Kidney (tissue), 14 donors: ENCODE measurements around the gene SLC28A1. TPM values are rescaled to one million over a fixed set of nuclear protein-coding genes. Genes with fewer than 3 reads are reported as not detected.

ENCODE experiments used
- DNase-seq, 5 donors: peaks; one replicate each; pipeline ENCODE4 v3.0.0-alpha.2; 2013 to 2020
- FAIRE-seq: peaks from 2 replicates; lab custom pipeline; 2012; peaks lifted over from hg19 to GRCh38; lab: Jason Lieb, UNC
- H3K27ac ChIP-seq, 2 donors: one replicate each; pipeline ENCODE4 v1.7.0; 2013; ENCODE audit warnings: low read depth in 2 of 2, low read length in 2 of 2, inconsistent platforms in 1 of 2
- H3K27me3 ChIP-seq: one replicate; pipeline ENCODE4 v1.7.1; 2013; ENCODE audit warnings: low read length, inconsistent platforms; ENCODE audit not compliant: control insufficient read depth, insufficient read depth
- H3K36me3 ChIP-seq, 3 donors: one replicate each; pipeline versions ENCODE4 v1.7.0 to v1.7.1; 2013; ENCODE audit warnings: low read length in 3 of 3, control low read depth in 1 of 3, inconsistent platforms in 1 of 3; ENCODE audit not compliant: insufficient read depth in 3 of 3, control insufficient read depth in 2 of 3
- H3K4me1 ChIP-seq, 3 donors: one replicate each; pipeline versions ENCODE4 v1.7.0 to v1.7.1; 2013; ENCODE audit warnings: low read length in 3 of 3, inconsistent platforms in 1 of 3, low read depth in 1 of 3; ENCODE audit not compliant: control insufficient read depth in 2 of 3, insufficient read depth in 2 of 3
- H3K4me3 ChIP-seq, 3 donors: one replicate each; pipeline versions ENCODE4 v1.7.0 to v1.8.1; 2013; ENCODE audit warnings: low read length in 3 of 3, control low read depth in 1 of 3, inconsistent platforms in 1 of 3
- H3K9ac ChIP-seq, 3 donors: one replicate each; pipeline versions ENCODE4 v1.7.0 to v1.7.1; 2013; ENCODE audit warnings: low read length in 3 of 3, control low read depth in 1 of 3, inconsistent platforms in 1 of 3
- H3K9me3 ChIP-seq, 3 donors: one replicate each; pipeline versions ENCODE4 v1.7.0 to v1.7.1; 2013; ENCODE audit warnings: low read length in 3 of 3, control low read depth in 1 of 3, inconsistent platforms in 1 of 3; ENCODE audit not compliant: control insufficient read depth in 2 of 3, insufficient read depth in 1 of 3
- intact Hi-C: fragments of 100-400 bp; cut with DNase I; formaldehyde crosslinking; loops from one replicate; pipeline ENCODE4 v1.11.1; 2022
- polyA plus RNA-seq: library from polyadenylated mRNA; stranded (reverse); fragments of 350-450 nt; fragmentation: Illumina TruSeq; extraction: RNeasy Lipid Tissue Mini Kit (QIAGEN cat#74804); gene quantifications from one replicate; pipeline ENCODE4 v1.2.3, GENCODE V29; 2014; ENCODE audit warnings: low read depth, low replicate concordance; ENCODE audit not compliant: insufficient read depth
- total RNA-seq: library from RNA; stranded (reverse); fragmentation: NEBNext Ultra II Directional; extraction: Animal tissue kit (Norgen Biotek cat#: 25700); gene quantifications from one replicate; pipeline ENCODE4 v1.2.1, GENCODE V29; 2021
- TF ChIP-seq, protein P1 (sequence below): IDR thresholded peaks from 3 replicates; pipeline ENCODE4 v1.5.1; 2012; ENCODE audit warnings: mild to moderate bottlenecking, moderate library complexity, borderline replicate concordance; ENCODE audit not compliant: insufficient read depth; ENCODE audit errors: extremely low read depth
- donor health status: control.
- donor health status: control.
- donor health status: control.
- donor health status: control.
- donor health status: control.
- donor health status: DM: yes; HTN: yes; CAD: no.
- donor health status: Normal renal cell carcinoma (clear cell type).

Gene SLC28A1
- total and polyA plus RNA-seq, 2 donors from 2014 or later: 12.8 to 51.2 TPM

DNA sequence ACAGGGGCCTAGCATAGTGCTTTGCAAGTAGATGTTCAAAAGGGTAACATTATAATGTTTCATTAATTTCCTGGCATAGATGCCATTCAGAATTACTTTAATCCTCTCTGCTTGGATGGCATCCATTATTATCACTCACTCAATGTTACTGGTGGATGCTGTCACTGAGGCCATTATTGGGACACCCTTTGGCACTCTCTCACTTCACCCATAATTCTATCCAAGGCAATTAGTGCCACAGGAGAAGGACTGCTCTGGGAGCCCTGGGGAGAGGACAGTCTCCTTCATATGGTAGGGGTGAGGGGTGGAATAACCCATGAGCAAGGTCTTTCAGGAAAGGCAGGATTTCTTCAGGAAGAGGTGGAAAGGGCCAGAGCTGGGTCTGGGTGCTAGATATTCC is 28.7 kb upstream of the SLC28A1 start:
- TF ChIP-seq, protein P1, sequence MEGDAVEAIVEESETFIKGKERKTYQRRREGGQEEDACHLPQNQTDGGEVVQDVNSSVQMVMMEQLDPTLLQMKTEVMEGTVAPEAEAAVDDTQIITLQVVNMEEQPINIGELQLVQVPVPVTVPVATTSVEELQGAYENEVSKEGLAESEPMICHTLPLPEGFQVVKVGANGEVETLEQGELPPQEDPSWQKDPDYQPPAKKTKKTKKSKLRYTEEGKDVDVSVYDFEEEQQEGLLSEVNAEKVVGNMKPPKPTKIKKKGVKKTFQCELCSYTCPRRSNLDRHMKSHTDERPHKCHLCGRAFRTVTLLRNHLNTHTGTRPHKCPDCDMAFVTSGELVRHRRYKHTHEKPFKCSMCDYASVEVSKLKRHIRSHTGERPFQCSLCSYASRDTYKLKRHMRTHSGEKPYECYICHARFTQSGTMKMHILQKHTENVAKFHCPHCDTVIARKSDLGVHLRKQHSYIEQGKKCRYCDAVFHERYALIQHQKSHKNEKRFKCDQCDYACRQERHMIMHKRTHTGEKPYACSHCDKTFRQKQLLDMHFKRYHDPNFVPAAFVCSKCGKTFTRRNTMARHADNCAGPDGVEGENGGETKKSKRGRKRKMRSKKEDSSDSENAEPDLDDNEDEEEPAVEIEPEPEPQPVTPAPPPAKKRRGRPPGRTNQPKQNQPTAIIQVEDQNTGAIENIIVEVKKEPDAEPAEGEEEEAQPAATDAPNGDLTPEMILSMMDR: no peak
- FAIRE-seq (no peak), DNase-seq (no peak)
- H3K9ac ChIP-seq: no peak overlapping the region
- H3K4me1 ChIP-seq: peaks cover 0 to 9% (median 0%) of the 10 kb centered on the region in 3 donors
- intact Hi-C loops: no loop called here
- H3K4me3 ChIP-seq: no peak overlapping the region
- peaks cover 0 to 3% (median 0%) of the 10 kb centered on the region in 3 donors for H3K36me3 ChIP-seq
- no peaks in the 10 kb centered on the region for H3K9me3 ChIP-seq
- H3K27ac ChIP-seq: no peak overlapping the region
- no peaks in the 10 kb centered on the region for H3K27me3 ChIP-seq

DNA sequence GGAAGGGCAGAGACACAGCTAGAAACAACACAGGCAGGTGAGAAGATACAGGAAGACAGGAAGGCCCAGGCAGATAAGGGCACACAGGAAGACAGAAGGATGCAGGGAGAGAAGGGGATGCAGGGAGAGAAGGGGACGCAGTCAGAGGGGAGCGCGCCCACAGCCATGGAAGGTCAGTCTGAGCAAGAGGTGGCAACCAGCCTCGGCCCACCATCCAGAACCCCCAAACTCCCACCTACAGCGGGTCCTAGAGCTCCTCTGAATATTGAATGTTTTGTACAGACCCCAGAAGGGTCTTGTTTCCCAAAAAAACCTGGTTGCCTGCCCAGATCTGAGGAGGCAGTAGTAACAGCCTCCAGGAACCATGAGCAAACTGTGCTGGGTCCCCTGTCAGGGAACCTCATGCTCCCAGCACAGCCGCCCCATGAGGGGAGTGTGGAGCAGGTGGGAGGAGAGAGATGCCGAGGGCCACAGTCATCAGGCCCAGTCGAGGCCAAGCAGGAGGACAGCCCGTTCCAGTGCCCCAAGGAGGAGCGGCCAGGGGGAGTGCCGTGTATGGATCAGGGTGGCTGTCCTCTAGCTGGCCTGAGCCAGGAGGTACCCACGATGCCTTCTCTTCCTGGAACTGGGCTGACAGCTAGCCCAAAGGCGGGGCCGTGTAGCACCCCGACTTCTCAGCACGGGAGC is 27.6 kb upstream of the SLC28A1 start:
- H3K9ac ChIP-seq: no peak overlapping the region
- intact Hi-C loops: no loop called here
- peaks cover 0 to 3% (median 0%) of the 10 kb centered on the region in 3 donors for H3K36me3 ChIP-seq
- DNase-seq (no peak), FAIRE-seq (no peak)
- TF ChIP-seq, protein P1: no peak
- no peak overlapping the region for H3K4me3 ChIP-seq
- H3K9me3 ChIP-seq: no peaks in the 10 kb centered on the region
- no peaks in the 10 kb centered on the region for H3K27me3 ChIP-seq
- peaks cover 0 to 5% (median 0%) of the 10 kb centered on the region in 3 donors for H3K4me1 ChIP-seq
- H3K27ac ChIP-seq: no peak overlapping the region

DNA sequence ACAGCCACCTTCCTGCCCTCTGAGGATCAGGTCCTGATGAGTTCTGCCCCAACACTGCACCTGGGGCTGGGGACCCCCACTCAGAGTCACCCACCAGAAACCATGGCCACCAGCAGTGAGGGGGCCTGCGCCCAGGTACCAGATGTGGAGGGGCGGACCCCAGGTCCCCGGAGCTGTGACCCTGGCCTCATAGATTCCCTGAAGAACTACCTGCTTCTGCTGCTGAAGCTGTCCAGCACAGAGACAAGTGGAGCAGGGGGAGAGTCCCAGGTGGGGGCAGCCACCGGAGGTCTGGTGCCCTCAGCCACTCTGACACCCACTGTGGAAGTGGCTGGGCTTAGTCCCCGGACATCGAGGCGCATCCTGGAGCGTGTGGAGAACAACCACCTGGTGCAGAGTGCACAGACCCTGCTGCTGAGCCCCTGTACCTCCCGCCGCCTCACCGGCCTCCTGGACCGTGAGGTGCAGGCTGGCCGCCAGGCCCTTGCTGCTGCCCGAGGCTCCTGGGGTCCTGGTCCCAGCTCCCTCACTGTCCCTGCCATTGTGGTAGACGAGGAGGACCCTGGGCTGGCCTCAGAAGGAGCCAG is 27.0 kb upstream of the SLC28A1 start:
- Histone ChIP-seq H3K4me3 (no peak overlapping the region), H3K9me3 (no peaks in the 10 kb centered on the region), H3K9ac (no peak overlapping the region), H3K27ac (no peak overlapping the region), H3K4me1 (peaks cover 0 to 2% (median 0%) of the 10 kb centered on the region in 3 donors), H3K36me3 (peaks cover 0 to 3% (median 0%) of the 10 kb centered on the region in 3 donors), H3K27me3 (no peaks in the 10 kb centered on the region)
- FAIRE-seq (no peak), DNase-seq (no peak)
- TF ChIP-seq, protein P1: no peak
- intact Hi-C loops: no loop called here
